ENCODE results near the gene PKNOX2.

DNA sequence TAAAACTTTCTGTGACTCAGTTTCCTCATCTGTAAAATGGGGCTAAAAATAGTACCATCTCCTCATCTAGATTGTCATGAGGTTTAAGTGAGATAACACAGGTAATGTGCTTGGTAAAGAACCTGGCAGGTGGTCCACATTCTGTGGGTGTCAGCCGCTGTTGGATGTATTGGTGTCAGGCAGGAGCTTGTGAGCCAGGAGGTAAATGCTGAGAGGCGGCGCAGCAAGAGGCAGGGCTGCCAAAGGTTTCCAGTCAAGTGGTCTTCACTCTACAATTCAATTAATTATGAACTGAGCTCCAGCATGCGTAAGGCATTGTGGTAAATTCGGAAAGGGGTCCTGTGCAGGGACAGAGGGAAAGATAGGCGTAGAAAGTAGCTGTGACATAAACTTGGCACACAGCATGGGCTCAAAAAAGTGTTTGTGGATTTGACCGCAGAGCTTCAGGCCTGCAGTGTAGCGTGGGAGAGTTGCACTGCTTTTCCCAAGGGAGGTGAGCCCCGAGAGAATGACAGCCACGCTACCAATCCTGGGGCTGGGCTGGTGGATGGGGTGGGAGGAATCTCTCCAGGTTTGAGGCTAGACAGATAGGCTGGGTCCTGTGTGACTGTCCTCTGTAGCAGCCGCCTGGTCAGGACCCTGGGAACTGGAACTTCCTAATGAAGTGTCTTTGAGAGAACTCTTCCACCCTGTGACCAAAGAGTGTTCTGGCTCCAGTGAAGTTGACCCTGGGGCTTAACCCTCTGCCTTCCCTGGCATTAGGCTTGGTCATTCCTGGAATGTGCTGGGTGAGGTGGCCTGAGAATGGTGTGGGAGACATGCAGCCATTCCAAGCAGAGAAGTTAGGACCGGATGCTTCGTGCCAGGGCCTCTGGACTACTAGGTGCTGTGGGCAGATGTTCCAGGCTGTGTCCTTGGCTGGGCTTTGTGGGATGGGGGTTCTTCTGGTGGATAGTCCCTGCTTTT is 209.2 kb downstream of the PKNOX2 start:
- TF ChIP-seq POLR2A (IDR thresholded peaks at IDR 0.05), result no peak
- no peak for TF ChIP-seq EP300 (IDR thresholded peaks at IDR 0.05)
- TF ChIP-seq POLR2AphosphoS5 (IDR thresholded peaks at IDR 0.05), result no peak

All from gastroesophageal sphincter (tissue), 2 donors.